GM21390 (cell line): Measurements from ENCODE around the gene BARHL2.

Experiments
- ATAC-seq: cut with Tn5 transposase; IDR thresholded peaks from one replicate; pipeline ENCODE4 v1.9.1; 2021; ENCODE audit not compliant: unreplicated experiment

The BARHL2 gene

DNA sequence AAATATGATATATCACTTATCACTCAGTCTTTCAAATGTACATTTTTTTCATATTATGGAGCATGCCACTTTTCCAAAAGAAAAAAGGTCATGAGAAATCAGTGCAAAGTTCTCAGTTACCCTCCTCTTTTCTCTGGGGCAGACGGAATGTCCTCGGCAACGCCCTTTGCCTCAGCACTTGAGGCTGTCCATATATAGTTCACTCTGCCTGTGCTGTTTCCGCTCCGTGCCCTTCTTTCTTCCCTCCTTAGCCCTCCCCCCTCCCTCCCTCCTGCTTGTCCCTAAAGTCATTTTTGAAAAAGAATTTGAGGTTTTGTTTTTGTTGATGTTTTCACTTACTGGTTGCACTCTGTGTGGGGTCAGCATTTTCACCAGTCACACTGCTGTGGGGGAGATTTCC lies 5.4 kb downstream of the BARHL2 start:
- ATAC-seq: no peak

DNA sequence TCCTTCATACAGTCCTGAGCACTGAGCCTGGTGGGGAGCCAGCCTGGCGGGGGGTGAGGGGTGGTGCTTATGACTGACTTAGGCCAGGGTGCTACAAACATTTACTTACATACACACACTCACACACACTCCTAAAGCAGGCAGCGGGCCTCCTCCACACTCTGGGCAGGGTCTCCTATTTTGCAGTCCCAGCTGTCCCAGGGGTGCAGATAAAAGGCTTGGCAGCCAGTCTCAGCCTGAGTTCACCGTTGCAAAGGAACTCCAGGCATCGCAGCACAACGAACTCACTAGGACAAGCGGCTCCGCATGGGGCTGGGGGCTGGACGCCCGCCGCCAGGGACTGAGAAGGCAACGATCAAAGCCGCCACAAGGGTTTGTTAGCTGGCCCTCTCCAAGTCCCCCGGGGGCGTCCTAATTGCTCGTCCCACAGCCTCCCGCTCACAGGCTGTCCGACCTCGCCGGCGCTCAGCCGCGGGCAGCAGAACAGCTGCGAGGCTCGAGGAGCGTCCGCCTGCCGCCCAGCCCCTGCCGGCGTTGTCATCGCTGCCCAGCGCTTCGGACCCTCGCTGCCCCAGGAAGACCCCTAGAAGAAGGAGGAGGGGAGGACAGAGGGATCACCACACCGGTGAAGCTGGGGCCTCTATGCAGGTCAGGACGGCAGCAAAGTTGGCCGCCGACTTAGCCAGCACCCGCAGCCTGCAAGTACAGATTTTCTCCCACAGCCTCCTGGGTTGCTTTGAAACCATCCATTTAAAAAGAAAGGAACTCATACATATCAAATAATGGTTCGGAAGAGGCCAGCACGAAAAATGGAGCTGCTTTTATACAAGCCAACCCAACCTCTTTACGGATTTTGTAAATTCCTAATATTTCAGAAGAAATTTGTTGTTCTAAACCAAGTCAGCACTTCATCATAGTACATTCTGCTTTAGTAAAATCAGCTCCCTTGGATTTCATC lies 6.2 kb downstream of the BARHL2 start:
- no peak for ATAC-seq

DNA sequence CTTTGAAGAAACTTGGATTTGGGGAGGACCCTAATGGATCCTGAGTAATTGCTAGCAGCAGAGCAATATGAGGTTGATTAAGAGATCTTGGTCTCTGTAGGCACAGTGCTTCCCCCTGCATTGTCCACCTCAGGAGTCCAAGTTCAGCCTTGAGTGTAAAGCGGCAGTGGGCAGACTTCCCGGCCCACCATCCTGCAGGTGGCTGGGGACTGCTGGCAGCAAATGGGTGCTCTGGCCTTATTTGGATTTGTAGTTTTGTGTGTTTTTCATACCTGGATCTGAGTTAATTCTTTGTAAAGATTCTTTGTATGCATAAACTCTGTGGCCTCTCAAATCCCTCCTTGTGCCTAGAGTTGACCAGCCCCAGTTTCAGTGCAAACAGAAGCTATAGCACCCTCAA lies 7.6 kb downstream of the BARHL2 start:
- ATAC-seq: no peak

DNA sequence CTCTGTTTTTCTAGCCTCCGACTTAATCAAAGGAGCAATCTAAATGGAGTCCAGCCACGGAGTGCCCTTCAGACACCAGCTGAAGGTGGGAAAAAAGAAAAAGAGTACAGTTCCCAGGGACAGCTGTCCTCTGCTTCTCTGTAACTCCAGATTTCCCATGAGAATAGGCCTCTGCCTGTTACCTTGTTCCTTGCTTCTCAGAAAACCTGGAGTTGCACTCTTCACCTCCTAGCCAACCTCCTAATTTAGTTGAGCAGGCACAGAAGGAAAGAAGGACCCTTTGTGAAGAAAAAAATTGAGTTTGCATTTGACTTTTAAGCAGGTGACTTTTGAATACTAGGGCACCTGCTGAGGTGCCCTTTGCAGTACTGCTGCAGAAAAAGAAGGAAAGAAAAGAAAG lies 8.3 kb downstream of the BARHL2 start:
- no peak for ATAC-seq

DNA sequence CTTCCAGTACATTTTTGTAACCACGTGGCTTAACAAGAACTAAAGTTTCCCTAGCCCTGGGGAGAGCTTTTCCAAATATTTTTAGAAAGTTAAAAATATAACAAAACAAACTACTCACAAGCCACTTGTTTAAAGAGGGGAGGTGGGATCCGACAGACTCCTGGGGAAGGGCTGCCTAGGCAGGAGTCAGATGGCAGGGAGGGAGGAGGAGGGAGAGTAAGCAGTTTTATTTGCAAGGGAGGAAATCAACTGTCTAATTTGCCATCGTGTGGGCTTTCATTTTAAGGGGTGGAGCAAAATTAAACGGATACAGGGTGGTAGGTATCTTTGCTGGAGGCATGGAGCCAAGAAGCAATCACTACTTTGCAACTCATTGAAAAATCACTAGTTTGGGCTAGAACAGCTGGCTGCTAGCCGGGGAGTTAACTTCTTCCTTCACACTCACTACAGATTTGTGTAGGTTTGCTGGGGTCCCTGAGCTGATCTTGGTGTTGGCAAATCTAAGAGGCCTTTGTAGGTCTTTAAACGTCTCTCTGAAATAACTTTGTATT lies 8.8 kb downstream of the BARHL2 start:
- no peak for ATAC-seq

DNA sequence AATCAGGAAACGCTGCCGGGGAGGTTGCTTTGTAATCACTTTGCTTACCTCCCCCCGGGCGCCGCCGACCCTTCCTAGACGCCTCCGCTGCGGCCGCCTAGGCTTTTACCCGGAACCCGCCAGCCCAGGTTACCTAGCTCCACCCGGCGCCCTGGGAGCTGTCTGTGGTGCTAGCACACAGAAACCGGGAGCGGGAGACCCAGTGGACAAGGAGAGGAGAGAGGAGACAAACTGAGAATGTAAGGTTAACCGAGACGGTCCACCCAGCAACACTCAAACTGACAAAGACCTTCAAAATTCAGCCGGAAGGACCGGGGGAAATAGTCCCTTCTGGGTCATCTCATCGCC lies 9.8 kb downstream of the BARHL2 start:
- no peak for ATAC-seq

DNA sequence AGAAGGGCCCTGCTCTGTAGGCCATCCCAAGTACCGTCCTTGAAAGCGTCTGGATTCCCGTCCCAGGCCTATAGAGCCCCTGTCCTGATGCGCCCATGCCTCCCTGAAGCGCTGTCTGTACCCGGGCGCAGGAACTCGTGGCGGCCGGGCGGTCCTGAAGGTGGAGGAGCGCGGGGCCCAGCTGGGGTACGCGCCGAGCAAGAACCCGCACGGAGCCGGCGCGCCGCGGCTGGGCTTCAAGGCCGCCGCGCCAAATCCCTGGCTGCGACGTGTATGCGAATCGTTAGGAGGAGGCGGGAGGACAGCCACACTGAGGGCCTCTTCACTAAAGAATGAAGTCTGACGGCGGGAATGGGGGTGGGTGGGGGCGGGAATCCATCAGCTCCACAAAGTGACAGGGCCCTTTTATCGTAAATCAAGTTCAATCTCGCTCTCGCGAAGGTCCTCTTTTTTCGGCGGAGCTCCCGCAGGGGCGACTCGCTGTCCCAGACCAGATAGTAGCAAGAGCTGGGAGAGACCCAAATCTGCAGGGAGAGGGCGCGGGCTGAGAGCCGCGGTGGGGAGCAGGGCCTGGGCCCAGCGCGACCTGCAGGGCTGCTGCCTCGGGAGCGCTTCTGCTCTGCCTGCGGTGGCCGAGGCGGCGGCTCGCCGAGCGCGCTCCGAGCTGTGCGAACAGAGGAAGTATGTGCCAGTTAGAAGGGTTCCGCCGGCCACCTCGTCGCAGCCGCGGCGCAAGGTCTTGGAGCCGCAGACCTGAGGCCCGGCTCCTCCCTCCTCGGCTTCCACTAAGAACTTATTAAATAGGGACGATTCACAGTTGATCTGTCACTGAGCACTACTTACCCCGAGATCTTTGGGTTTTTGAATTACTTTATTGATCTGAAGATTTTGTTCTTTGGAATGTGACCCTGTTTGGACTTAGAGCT lies 10.4 kb downstream of the BARHL2 start:
- ATAC-seq: no peak

DNA sequence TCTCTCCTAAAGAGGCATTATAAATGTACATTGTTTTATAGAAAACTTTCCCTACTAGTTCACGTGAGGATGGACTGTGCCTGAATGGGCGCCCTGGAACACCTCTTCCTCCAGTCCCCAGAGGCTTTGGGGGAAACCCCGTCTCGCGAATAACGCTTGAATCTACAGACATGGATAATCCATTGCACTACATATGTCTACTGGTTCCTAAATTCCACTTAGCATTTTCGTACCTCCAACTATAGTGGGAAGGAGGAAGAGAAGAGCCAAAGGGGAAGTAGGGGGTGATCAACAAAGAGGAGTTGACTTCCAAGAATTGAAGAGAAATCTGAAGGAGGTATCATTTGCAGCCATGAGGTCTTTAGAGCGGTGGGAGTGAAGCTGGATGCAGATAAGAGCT lies 11.1 kb downstream of the BARHL2 start:
- ATAC-seq: no peak

DNA sequence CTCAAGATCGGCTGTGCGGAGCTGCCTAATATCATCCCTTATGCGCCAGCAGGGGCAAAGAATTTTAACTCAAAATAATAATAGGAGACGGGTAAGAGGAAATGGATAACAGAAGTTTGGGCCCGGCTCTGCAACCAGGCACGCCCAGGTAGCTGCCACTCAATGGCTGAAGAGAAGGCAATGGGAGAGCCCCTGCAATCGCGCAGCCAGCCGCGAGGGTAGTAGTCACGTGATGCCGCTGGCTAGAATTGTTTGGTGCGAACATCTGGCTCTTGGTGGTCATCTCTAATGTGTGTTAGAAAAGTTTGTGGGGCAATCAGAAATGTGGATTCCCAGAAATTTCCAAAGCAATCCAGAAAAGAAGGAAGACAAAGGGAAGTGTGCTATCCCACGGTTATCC lies 12.3 kb downstream of the BARHL2 start:
- no peak for ATAC-seq

DNA sequence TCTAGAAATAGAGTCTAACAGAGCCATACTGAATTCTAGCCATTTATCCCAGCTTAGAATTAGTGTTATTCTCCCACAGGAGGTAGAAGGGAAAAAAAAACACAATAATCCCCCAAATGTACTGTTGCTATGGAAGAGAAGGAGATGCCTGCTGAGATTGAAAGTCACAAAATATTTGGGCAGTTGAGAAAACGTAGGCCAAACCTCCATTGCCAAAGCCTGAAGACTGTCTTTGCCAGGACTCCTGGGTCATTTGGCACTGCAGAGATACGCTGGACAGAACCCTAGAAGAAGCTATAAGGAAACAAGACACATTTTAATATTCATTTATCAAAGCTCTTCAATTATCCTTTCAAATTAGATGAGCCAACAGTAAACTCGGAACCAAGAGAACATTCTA lies 22.3 kb downstream of the BARHL2 start:
- no peak for ATAC-seq

DNA sequence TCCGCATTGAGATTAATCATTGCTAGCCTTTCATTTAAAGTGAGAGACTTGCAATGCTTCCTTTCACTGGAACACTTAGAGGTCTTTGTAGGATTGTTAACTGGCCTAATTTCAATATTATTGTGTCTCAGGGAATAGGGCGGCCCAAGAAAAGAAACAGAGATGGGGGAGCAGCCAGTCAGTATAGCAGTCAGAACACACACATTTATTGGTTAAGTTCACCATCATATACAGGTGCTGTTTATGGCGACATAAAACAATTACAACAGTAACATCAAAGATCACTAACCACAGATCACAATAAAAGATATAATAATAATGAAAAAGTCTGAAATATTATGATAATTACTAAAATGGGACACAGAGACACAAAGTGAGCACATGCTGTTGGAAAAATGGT lies 29.4 kb downstream of the BARHL2 start:
- no peak for ATAC-seq

DNA sequence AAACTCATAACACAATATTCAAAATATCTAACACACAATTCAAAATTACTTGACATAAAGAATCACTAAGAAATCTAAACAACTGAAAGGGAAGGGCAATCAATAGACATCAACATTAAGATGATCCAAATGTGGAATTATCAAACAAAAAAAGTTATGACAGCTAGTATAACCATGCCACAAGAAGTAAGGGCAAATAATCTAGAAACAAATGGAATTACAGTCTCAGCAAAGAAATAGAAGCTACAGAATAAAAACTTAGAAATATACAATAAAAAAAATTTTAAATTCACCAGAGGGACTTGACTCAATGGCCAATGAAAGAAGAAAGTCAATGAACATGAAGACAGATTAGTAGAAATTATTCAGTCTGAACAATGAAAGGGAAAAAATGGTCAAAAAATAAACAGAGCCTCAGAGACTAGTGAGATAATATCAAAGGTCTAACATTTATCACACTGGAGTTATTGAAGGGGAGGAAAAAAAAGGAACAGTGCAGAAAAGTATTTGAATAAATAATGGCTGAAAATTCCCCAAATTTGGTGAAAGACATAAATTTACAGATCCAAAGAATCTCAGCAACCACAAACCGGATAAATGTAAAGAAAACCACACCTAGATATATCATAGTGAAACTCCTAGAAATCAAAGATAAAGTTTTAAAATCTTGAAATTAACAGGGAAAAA lies 41.8 kb downstream of the BARHL2 start:
- ATAC-seq: no peak

DNA sequence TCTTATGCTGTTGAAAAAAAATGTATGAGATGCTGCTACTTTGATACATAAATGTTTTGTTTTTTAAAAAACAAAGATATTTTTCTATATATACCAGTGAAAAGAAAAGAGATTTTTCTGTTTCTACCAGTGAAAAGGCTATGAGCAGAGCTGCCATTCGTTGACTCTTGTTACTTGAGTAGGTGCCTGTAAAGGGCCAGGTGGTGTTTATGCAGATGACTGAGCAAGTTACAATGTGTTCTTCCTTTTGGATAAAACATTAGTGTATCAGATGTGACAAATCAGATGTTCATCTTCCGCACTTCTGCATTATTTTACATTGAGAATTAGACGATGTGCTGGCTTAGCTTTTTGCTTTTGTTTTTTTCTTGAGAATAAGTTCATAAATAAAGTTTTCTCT lies 45.4 kb downstream of the BARHL2 start:
- ATAC-seq: no peak

DNA sequence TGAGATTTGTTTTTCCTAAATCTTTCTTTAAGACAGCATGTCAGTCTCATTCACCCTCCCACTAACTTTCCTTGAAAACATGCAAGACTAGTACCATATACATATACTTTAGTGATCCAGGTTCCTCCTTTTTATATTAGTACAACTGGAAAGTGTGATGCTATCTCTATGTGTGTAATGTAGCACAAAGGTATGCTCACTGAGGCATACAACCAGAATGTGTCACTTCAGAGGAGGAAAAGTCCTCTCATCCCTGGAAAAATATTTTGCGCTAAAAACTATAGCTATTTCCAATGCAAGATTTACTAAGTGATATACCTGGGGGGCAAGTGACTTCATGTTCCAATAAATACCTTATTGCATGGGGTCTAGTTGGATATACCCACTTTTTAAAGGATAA lies 45.9 kb downstream of the BARHL2 start:
- ATAC-seq: no peak
